Ramos (cell line): ENCODE results near the gene MANEAL.

ENCODE experiments used
- in situ Hi-C: fragments of 300-500 bp; cut with MboI; formaldehyde crosslinking; loops from one replicate; pipeline ENCODE4 v1.14.3; 2022; ENCODE audit warnings: low sequenced_read_pairs; ENCODE audit not compliant: unreplicated experiment

The MANEAL gene

DNA sequence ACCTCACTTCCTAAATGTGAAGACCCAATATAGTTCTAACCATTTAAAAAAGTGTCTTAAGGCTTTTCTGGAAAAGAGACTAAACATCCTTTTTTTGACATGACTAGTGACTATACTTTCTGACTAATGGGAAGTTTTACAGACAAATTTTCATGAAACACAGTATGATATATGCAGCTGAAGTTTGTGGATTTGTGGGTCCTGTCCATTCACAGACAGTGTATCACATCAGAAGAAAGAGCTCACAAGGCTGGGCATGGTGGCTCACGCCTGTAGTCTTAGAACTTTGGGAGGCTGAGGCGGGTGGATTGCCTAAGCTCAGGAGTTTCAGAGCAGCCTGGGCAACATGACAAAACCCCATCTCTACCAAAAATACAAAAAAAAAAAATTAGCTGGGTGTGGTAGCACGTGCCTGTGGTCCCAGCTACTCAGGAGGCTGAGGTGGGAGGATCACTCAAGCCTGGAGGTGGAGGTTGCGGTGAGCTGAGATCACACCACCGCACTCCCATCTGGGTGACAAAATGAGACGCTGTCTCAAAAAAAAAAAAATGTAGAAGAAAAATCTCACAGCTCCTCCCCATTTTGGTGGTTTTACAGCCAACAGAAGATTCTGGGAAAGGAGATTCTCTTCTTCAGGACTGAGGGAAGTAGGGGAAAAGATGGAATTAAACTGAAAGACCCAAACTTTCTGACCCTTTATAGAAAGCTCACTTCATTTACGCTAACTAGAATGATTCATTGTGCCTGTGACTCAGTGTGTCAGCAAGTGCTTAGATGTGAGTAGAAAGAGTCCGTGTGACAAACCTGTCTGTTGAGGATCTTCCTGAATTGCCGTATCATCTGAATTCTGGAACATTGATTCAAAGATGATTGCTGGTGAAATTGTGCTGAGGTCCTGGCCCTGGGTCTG is 29.5 kb downstream of the MANEAL start:
- in situ Hi-C loops = no loop called here

DNA sequence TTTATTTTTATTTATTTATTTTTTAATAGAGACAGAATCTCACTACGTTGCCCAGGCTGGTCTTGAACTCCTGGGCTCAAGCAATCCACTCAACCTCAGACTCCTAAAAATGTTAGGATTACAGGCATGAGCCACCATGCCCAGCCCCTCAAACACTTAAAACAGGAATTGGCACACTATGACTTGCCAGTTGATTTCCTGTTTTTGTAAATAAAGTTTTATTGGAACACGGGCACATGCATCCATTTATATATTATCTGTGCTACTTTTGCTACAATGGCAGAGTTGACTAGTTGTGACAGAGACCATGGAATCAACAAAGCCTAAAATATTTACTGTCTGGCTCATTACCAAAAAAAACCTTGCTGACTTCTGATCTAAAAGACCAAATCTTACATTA is 30.4 kb downstream of the MANEAL start:
- in situ Hi-C loops = no loop called here

DNA sequence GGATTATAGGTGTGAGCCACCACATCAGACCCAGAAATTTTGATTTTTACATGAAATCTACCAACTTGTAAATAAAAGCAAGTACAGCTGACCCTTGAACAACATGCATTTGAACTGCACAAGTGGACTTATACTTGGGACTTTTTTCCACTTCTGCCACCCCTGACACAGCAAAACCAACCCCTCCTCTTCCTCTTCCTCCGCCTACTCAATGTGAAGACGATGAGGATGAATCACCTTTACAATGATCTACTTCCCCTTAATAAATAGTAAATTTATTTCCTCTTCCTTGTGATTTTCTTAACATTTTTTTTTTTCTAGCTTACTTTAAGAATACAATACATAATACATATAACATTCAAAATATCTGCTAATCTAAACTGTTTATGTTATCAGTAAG is 31.9 kb downstream of the MANEAL start:
- in situ Hi-C loops = no loop called here

DNA sequence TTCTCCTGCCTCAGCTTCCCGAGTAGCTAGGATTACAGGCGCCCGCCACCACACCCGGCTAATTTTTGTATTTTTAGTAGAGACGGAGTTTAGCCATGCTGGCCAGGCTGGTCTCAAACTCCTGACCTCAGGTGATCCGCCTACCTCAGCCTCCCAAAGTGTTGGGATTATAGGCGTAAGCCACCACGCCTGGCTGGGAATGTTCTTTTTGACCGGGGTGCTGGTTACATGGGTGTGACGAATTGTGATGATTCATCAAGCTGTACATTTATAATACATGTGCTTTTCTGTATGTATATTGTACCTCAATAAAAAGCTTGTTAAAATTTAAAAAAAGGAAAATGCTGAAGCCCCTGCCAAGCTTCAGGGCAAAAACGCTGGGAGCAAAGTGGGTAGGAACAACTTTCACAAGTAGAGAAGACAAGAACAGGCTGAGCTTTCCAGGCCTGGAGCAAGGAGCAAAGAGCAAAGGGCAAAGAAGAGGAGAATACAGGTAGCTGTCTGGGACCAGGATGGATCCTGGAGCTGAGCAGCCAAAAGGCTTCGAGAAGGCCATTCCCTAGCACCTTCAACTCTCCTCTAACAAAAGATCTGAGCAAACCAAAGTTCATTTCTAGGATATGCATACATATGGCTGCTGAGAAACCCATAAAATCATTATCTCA is 34.9 kb downstream of the MANEAL start:
- in situ Hi-C loops = no loop called here

DNA sequence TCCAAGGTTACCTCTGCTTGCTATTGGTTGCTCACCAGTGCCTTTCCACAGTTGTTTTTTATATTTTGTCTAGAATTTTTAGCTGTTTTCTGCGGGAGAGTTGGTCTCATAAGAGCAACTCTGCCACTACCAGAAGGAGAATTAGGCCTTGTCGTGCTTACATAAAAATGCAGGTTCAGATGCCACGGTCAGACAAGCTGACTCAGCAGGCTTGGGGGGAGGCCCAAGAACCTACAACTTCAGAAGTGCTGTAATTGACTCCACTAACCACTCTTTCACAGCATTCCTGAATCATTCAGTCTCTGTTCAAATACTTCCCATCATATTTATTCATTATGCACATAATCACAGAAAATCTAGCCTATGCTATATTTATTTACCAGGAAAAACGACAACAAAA is 37.5 kb downstream of the MANEAL start:
- in situ Hi-C loops = no loop called here

DNA sequence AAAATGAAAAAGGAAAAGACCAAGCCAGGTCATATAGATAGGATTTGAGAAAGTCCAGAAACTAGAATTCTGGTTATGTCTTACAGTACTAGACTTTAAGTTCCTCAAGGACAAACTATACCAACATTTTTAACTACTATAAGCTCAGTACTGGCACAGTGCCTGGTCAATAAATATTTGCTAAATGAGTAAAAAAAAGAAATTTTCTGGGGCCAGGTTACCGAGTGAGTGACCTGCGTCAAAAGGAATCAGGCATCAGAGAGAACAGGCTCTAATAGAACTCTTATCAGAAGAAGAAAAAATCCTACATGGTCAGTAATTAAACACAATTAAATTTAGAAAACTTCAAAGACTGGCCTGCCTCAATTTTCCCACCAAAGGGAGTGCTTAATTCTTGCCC is 38.2 kb downstream of the MANEAL start:
- in situ Hi-C loops = no loop called here

DNA sequence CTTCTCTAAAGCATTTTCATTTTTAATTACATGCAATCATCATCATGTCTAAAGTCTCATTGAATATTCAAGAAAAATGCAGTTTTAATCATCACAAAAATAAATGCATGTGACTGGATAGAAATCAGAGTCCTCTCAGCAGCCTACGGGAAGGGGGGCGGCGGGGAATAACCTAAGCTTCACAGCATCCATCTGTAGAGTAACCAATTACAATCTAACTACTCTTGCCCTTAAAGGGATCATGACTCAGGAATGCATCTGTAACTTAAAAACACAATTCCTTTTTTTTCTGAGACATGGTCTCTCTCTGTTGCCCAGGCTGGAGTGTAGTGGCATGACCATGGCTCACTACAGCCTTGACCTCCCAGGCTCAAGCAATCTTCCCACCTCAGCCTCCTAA is 43.1 kb downstream of the MANEAL start:
- in situ Hi-C loops = no loop called here

DNA sequence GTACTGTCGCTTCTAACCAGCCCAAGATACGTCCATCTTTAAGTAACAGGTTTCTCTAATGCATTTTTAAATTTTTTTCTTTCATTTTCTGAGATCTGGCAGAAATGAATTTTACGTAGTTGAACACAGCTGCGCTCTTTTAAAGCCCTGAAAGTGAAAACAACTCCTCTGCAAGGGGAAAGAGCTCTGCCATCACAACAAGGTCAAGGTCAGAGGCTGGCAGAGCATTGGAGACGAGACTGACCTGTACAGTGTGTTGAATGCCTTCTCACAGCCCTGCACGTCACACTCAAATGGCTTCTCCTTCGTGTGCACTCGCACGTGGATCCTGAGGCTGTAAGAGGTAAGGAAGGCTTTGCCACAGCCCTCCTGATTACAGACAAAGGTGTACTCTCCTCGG is 46.0 kb downstream of the MANEAL start:
- in situ Hi-C loops = no loop called here

DNA sequence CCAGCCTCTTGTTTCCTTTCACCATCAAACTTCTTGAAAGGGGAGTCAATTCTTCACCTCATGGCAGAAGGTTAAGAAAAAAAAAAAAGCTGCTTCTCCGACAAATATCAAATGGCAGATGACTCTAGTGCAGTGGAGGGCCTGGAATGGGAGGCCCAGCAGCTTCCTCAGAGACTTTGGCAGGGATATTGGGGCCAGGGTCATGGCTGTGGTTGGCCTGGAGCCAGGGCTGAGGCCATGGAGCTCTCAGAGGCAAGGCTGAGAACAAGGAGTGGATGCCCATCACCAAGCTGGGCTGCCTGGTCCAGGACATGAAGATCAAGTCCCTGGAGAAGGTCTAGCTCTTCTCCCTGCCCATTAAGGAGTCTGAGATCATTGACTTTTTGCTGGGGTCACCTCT is 47.1 kb downstream of the MANEAL start:
- in situ Hi-C loops = no loop called here

DNA sequence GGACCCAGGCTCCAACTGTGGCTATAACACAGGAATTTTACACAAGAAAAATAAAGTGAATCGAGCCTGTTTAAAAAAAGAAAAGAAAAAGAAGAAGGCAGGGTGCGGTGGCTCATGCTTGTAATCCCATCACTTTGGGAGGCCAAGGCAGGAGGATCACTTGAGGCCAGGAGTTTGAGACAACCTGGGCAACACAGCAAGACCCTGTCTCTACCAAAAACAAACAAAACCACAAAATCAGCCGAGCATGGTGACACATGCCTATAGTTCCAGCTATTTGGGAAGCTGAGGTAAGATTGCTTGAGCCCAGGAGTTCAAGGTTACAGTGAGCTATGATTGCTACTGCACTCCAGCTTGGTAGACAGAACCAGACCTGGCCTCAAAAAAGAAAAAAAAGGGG is 48.0 kb downstream of the MANEAL start:
- in situ Hi-C loops = no loop called here

DNA sequence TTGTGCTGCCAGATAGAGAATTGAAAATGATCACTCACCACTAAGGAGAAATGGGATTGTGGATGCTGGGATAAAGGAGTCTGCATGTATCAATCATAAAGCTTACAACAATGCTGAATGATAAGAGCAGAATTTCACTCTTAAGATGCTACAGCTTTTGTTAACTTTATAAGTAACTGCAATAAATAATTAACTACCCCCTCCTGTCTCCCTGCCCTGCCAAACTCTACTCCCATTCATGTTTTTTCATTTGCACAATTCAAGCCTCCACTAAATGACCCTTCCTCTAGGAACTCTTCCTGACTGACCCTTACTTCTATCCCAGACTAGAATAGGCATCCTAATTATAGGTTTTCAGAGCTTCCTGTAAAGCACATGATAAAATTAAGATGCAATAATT is 50.9 kb downstream of the MANEAL start:
- in situ Hi-C loops = no loop called here

DNA sequence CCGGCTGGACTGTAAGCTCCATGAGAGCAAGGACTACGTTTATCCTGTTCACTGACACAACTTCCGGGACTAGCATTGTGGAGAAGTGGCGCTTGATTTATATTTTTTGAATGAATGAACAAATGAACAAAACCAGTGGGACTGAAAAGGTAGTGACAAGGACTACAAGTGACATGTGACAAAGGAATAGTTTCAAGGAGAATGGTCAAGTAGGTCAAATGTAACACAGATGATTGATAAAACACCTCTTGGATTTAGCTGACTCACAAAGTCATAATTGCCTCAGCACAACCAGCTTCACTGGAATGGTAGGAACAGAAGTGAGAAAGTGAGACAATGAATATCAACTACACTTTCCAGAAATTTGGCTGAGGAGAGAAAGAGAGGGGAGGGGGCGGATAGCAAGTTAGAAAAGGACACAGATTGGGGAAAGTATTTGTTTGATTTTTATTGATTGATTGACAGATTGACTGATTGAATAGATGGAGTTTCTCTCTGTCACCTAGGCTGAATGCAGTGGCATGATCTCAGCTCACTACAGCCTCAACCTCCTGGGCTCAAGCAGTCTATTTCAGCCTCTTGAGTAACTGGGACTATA is 51.5 kb downstream of the MANEAL start:
- in situ Hi-C loops = no loop called here

DNA sequence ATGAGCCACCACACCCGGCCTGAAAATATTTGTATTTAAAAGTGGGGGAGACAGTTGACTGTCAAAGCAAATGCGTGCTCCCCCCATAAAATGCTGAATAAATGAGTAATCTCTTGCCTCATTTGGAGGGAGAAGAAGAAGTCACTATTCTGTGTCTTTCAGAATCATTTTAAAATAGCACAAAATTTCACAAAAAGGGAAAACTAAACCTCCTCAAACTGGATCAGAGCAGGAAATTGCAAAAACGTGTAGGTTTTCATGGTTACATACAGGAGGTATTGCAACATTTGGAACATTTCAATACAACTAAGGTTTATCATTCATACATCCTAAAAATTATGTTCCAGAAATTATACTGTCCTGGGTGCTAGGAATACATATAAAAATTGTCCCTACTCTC is 52.1 kb downstream of the MANEAL start:
- in situ Hi-C loops = no loop called here

DNA sequence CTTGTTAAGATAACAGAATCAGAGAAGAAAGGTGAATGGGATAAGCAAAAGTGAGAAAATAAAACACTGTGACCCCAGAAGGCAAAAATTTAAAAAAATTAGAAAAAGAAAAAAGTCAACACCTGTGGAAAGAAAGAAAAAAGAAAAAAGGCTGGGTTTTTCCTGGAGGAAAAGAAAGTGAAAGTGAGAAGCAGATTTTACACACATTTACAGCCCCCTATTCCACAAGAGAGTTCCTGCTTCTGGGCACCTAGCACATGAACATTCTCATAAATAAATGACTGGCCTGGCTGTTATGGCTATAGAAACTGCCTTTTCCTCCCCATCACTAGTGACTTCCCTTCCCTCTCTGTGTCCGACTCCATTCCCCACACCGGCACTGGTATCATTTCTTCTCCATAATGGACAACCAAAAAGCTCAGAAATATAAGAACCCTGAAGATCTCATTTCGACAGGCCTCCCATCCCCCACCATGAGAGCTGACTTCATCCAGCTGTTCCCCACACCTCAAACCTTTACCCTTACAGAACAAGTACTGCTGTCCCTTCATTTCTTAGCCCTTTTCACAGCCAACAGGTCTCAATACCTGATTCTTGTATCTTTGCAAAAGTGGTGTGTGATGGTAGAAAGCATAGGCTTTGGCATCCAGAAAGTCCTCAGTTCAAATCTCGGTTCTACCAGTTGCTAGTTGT is 53.1 kb downstream of the MANEAL start:
- in situ Hi-C loops = no loop called here

DNA sequence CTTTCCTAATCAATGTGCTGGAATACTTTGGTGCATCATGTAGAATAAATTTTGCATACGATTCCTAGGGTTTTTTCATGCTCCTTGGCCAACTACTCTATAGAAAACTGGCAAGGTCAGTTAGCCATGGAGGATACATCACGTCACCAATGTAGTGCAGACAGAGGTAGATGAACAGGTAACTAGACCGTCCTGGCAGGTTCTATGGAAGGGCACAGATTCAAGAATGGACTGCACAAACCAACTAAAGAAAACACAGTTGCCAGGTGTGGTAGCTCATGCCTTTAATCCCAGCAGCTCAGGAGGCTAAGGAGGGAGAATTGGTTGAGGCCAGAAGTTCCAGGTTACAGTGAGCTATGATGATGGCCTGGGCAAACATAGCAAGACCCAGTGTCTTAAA is 55.8 kb downstream of the MANEAL start:
- in situ Hi-C loops = no loop called here

DNA sequence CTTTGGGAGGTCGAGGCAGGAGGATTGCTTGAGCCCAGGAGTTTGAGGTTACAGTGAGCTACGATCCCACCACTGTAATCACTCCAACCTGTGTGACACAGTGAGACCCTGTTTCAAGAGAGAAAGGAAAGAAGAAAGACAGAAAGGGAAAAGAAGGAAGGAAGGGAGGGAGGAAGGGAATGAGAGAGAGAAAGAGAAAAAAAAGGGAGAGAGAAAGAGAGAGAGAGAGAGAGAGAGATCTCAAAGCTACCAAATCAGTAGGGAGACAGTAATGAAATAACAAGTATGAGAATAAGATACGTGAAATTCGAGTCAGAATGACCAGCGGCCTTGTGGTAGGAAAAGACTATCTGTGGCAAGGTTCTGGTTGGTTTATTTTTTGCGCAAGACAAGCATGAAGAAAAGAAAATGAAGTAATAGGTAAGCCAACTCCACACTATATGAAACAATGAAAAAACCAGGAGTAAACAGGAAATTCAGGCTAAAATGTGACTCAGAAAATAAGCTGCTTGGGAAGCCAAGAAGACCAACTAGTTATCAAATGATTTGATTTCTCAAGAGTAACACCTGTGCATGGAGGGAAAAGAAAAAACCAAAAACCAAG is 56.8 kb downstream of the MANEAL start:
- in situ Hi-C loops = no loop called here
